Retinal pigment epithelial cell (primary cell): ENCODE data around the gene FCN2.

Experiments used
- DNase-seq: peaks from one replicate; pipeline ENCODE4 v3.0.0-alpha.2; 2010; ENCODE audit warnings: low read depth
- H3K4me3 ChIP-seq: 2 replicates; pipeline ENCODE4 v1.5.1; 2011; ENCODE audit warnings: mild to moderate bottlenecking, low read length, control low read depth, moderate library complexity
- CTCF ChIP-seq: conservative IDR thresholded peaks from 2 replicates; pipeline ENCODE4 v1.5.1; 2011; ENCODE audit warnings: low read depth, low read length, control low read depth, inconsistent platforms

FCN2 gene

GRCh38 chr9:134840511-134840910 lies 40.1 kb upstream of the FCN2 start:
- TF ChIP-seq CTCF: no peak
- no peak for DNase-seq
- no peak overlapping the region for H3K4me3 ChIP-seq

GRCh38 chr9:134841180-134841904 lies 39.3 kb upstream of the FCN2 start:
- no peak for DNase-seq
- TF ChIP-seq CTCF: no peak

GRCh38 chr9:134842321-134842720 lies 38.3 kb upstream of the FCN2 start:
- no peak overlapping the region for H3K4me3 ChIP-seq
- no peak for DNase-seq
- no peak for TF ChIP-seq CTCF

More at GRCh38 chr9:134841180-134841904, 39.3 kb upstream of the FCN2 start:
- no peak overlapping the region for H3K4me3 ChIP-seq

- H3K4me3 ChIP-seq: no peak overlapping the region
- DNase-seq: no peak
- no peak for TF ChIP-seq CTCF
Observed at GRCh38 chr9:134843740-134844139, 36.9 kb upstream of the FCN2 start.

- no peak overlapping the region for H3K4me3 ChIP-seq
- DNase-seq: no peak
- no peak for TF ChIP-seq CTCF
Observed at GRCh38 chr9:134844821-134845220, 35.8 kb upstream of the FCN2 start.

- no peak overlapping the region for H3K4me3 ChIP-seq
- TF ChIP-seq CTCF: no peak
- no peak for DNase-seq
Observed at GRCh38 chr9:134846187-134846586, 34.4 kb upstream of the FCN2 start.

- no peak for TF ChIP-seq CTCF
- H3K4me3 ChIP-seq: no peak overlapping the region
- no peak for DNase-seq
Observed at GRCh38 chr9:134846699-134847098, 33.9 kb upstream of the FCN2 start.
